Mucosa of stomach (tissue), 1 donor: ENCODE results near the gene MYO3B.
"Not testable (repeated sequence)": the region's sequence is repeated elsewhere in the genome, so short reads cannot be mapped to it uniquely, and the experiment has no call there.

Experiments used
- H3K27me3 ChIP-seq: one replicate; pipeline ENCODE4 v1.7.0; 2013; ENCODE audit warnings: mild to moderate bottlenecking, low read length; ENCODE audit not compliant: control insufficient read depth, insufficient read depth
- H3K36me3 ChIP-seq: one replicate; pipeline ENCODE4 v1.7.0; 2013; ENCODE audit warnings: low read length; ENCODE audit not compliant: control insufficient read depth, insufficient read depth
- H3K4me1 ChIP-seq: one replicate; pipeline ENCODE4 v1.7.0; 2013; ENCODE audit warnings: mild to moderate bottlenecking, low read length; ENCODE audit not compliant: control insufficient read depth, insufficient read depth
- H3K4me3 ChIP-seq: one replicate; pipeline ENCODE4 v1.7.0; 2013; ENCODE audit warnings: low read length
- H3K9ac ChIP-seq: one replicate; pipeline ENCODE4 v1.7.0; 2013; ENCODE audit warnings: mild to moderate bottlenecking, low read length, moderate library complexity
- H3K9me3 ChIP-seq: one replicate; pipeline ENCODE4 v1.7.0; 2013; ENCODE audit warnings: mild to moderate bottlenecking, low read length, moderate library complexity; ENCODE audit not compliant: control insufficient read depth
- donor health status: Pancreatic carcinoma.

The MYO3B gene

DNA sequence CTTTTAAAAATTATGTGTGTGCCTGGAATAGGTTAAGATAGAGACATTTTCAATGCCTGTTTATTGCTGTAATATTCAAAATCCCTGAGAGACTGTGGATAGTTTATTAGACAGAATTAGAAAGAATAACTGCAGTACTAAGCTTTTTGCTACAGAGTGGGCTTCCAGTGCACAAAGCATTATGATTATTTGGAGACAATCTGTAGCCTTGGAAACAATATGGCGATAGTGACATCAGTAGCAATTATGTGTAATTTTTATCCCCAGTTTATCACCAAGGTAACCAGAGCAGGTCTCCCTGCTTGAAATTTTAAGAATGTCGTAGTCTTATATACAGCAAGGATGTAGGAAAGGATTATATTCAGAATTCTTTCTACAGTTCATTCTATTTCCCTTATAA is 100.0 kb downstream of the MYO3B start:
- no peak overlapping the region for H3K9ac ChIP-seq
- H3K9me3 ChIP-seq, result no peaks in the 10 kb centered on the region
- no peak overlapping the region for H3K4me3 ChIP-seq
- H3K4me1 ChIP-seq, result no peaks in the 10 kb centered on the region
- H3K27me3 ChIP-seq, result no peaks in the 10 kb centered on the region
- no peaks in the 10 kb centered on the region for H3K36me3 ChIP-seq

DNA sequence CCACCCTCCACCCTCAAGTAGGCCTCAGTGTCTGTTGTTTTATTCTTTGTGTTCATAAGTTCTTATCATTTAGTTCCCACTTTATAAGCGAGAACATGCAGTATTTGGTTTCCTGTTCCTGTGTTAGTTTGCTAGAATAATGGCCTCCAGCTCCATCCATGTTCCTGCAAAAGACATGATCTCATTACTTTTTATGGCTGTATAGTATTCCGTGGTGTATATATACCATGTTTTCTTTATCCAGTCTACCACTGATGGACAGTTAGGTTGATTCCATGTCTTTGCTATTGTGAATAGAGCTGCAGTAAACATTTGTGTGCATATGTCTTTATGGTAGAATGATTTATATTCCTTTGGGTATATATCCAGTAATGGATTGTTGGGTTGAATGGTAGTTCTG is 101.7 kb downstream of the MYO3B start:
- not testable (repeated sequence) for H3K36me3 ChIP-seq, H3K9ac ChIP-seq

DNA sequence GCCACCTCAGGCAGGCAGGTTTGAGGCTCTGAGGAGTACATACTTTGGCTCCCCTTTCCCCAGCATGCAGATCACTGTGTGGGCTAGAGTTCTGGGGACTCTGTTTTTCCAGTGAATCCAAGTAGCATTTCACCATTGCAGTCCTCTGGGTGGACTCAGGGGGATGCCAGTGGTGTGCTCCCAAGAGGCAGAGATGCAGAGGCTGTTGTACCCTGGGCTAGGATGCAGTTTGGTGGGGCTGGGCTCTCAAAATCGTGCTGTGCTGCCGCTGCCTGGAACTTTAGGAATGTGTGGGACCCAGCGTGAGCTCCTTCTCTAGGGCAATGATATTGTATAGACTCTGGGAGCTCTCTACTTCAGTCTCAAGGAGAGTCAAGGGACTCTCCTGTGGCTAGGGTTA is 104.9 kb downstream of the MYO3B start:
- no peak overlapping the region for H3K9ac ChIP-seq
- no peaks in the 10 kb centered on the region for H3K36me3 ChIP-seq
- H3K9me3 ChIP-seq, result no peaks in the 10 kb centered on the region
- H3K4me1 ChIP-seq, result no peaks in the 10 kb centered on the region
- no peak overlapping the region for H3K4me3 ChIP-seq
- H3K27me3 ChIP-seq, result no peaks in the 10 kb centered on the region

More for the DNA sequence above, 101.7 kb downstream of the MYO3B start:
- not testable (repeated sequence) for H3K4me3 ChIP-seq, H3K27me3 ChIP-seq, H3K4me1 ChIP-seq, H3K9me3 ChIP-seq

DNA sequence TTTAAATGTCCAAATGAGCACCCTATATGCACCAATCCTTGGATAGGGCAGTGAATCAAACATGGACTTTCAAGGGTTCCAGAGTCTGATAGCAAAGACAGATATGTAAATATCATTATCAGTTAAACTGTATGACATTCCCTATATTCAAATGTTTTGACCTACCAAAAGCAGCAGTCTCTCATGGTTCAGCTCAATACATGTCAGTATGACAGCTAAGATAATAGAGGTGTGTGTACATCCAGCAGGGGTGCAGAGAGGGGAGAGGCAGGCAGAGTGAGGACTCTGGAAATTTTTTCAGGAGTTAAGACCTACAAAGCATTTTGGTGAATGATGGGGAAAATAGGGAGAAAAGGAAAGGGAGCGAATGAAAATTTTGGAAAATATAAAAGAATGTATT is 106.3 kb downstream of the MYO3B start:
- H3K4me1 ChIP-seq, result no peaks in the 10 kb centered on the region
- no peaks in the 10 kb centered on the region for H3K9me3 ChIP-seq
- H3K36me3 ChIP-seq, result no peaks in the 10 kb centered on the region
- H3K4me3 ChIP-seq, result no peak overlapping the region
- no peaks in the 10 kb centered on the region for H3K27me3 ChIP-seq
- H3K9ac ChIP-seq, result no peak overlapping the region

DNA sequence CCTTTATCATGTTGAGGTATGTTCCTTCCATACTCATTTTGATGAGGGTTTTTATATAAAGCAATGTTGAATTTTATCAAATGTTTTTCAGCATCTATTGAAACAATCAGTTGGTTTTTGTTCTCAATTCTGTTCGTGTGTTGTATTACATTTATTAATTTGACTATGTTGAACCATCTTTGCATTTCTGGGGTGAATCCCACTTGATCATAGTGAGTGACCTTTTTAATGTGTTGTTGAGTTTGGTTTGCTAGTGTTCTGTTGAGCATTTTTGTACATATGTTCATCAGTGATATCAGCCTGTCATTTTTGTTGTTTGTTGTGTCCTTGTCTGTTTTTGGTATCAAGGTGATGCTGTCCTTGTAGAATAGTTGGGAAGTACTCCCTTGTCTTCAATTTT is 110.9 kb downstream of the MYO3B start:
- Histone ChIP-seq H3K36me3 (no peaks in the 10 kb centered on the region), H3K4me1 (no peaks in the 10 kb centered on the region), H3K27me3 (no peaks in the 10 kb centered on the region), H3K9ac (no peak overlapping the region), H3K4me3 (no peak overlapping the region), H3K9me3 (no peaks in the 10 kb centered on the region)

DNA sequence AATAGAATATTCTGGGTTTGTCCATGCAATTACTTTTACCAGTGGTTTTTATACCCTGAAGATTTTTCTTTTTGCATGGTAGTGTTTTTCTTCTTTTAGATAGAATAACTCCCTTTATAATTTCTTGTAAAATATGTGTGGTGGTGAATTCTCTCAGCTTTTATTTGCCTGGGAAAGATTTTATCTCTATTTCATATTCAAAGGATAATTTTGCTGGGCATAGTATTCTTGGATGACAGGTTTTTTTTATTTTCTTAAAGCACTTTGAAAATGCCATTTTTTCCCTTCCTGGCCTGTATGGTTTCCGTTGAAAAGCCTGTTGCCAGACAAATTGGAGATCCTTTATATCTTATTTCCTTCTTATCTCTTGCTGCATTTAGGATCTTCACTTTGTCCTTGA is 113.5 kb downstream of the MYO3B start:
- Histone ChIP-seq H3K36me3 (no peaks in the 10 kb centered on the region), H3K9me3 (no peaks in the 10 kb centered on the region), H3K4me3 (no peak overlapping the region), H3K9ac (no peak overlapping the region), H3K27me3 (no peaks in the 10 kb centered on the region), H3K4me1 (no peaks in the 10 kb centered on the region)

DNA sequence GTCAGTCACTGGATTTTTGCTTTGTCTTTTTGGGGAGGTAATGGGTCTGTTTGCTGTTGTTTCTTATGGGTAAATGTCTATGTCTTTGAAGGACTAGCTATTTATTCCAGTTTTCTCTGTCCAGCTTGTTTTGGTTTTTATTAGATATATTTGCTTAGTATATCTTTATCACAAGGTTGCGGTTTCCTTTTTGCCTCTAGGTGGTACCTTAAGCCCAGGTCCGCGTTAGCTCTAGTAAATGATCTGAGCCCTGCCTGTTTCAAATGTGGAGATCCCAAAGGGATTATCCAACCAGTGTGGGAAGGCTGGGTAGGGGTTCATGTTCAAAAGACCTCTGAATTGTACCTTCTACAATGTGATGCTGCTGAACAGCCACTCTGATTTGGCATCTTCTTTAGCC is 114.5 kb downstream of the MYO3B start:
- H3K4me3 ChIP-seq, result no peak overlapping the region
- no peak overlapping the region for H3K9ac ChIP-seq

DNA sequence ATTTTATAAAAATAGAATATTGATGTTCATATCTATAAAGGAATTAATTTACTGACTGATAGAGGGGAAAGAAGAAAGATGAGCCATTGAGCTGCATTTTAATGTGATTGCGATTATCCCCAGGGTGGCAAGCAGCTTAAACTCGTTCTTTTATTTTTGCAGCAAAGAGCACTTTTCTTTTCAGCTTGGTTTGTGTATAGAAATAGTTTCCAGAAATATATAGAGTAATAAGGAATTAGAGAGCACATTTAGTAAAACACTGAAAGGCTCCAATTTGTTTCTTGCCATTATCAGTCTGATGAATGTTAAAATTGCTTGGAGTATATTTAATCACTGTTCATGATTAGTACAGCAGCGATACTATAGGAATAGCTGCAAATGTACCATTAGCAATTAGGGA is 119.5 kb downstream of the MYO3B start:
- Histone ChIP-seq H3K4me3 (no peak overlapping the region), H3K9ac (no peak overlapping the region), H3K4me1 (no peaks in the 10 kb centered on the region), H3K9me3 (no peaks in the 10 kb centered on the region), H3K36me3 (no peaks in the 10 kb centered on the region), H3K27me3 (no peaks in the 10 kb centered on the region)

More for the DNA sequence above, 114.5 kb downstream of the MYO3B start:
- Histone ChIP-seq H3K4me1 (no peaks in the 10 kb centered on the region), H3K36me3 (no peaks in the 10 kb centered on the region), H3K27me3 (no peaks in the 10 kb centered on the region), H3K9me3 (no peaks in the 10 kb centered on the region)

DNA sequence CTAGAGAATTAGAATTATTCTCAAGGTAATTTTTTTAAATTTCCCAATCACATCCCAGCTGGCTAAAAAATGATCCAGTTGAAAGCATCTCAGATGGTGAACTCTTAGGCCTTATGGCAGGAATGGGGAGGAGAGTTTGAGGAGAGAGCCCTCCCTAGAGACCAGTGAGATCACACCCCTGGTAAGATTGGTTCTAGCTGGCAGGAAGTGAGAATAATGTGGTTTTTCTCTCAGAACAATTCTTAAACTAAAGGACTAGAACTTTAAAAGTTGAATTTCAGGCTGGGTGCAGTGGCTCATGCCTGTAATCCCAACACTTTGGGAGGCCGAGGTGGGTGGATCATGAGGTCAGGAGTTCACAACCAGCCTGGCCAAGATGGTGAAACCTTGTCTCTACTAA is 120.2 kb downstream of the MYO3B start:
- H3K9me3 ChIP-seq, result no peaks in the 10 kb centered on the region
- no peaks in the 10 kb centered on the region for H3K4me1 ChIP-seq
- no peak overlapping the region for H3K4me3 ChIP-seq
- no peaks in the 10 kb centered on the region for H3K36me3 ChIP-seq
- no peaks in the 10 kb centered on the region for H3K27me3 ChIP-seq
- H3K9ac ChIP-seq, result no peak overlapping the region

DNA sequence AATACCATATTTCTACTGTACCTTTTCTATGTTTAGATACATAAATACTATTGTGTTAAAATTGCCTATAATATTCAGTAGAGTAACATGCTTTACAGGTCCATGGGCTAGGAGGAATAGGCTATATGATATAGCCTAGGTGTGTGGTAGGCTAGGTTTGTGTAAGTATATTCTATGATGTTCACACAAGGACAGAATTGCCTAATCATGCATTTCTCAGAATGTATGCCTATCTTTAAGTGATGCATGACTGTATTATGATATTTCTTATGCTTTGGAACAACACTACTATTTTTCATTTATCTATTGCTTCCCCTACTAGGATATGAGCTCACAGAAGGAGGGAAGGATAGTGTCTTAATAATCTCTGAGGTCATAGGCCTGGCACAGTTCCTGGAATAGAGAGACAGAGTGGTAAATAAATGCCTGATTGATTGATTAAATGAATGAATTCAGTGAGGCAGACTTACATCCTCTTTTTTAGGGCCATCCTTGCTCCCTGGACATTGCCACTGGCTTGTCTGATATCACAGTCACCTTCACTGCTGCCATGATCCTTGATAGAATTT is 121.0 kb downstream of the MYO3B start:
- Histone ChIP-seq H3K9me3 (no peaks in the 10 kb centered on the region), H3K4me1 (no peaks in the 10 kb centered on the region), H3K36me3 (no peaks in the 10 kb centered on the region), H3K4me3 (no peak overlapping the region), H3K27me3 (no peaks in the 10 kb centered on the region), H3K9ac (no peak overlapping the region)

DNA sequence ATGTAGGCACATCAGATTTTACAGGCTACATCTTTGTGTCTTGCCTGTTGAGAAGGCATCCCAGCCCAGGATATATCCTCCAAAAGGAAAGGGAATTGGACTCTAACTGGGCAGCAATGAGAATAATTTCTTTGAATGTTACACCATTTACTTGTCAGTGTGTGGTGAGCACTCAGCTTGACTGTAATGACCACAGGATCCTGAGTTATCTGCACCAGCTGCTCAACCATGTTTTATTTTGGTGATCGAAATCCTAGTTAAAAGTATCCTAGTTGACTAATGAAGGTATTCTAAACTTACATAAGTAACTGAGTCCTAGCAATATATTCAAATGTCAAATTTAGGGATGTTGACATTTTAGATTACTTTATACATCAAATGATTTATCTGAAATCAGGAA is 123.0 kb downstream of the MYO3B start:
- no peaks in the 10 kb centered on the region for H3K4me1 ChIP-seq
- H3K27me3 ChIP-seq, result no peaks in the 10 kb centered on the region
- no peaks in the 10 kb centered on the region for H3K9me3 ChIP-seq
- no peaks in the 10 kb centered on the region for H3K36me3 ChIP-seq
- no peak overlapping the region for H3K9ac ChIP-seq
- no peak overlapping the region for H3K4me3 ChIP-seq

DNA sequence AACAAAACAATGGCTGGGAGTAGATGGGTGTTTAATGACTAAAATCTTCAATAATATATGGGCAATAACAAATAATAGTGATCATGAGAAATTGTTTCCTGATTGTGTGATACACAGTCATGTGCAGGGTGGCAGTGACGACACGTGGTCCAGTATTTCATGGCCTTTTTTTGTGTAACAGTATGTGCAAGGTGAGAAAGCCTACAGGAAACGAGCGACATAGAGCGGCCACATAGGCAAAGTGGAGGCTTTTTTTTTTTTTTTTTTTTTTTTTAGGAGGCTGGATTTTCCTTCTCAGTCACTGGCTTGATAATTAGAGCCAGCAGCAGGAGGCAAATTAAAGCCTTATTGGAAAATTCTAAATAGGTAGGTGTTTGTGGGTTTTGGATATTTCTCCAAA is 123.7 kb downstream of the MYO3B start:
- no peaks in the 10 kb centered on the region for H3K9me3 ChIP-seq
- H3K9ac ChIP-seq, result no peak overlapping the region
- H3K4me1 ChIP-seq, result no peaks in the 10 kb centered on the region
- H3K4me3 ChIP-seq, result no peak overlapping the region
- no peaks in the 10 kb centered on the region for H3K36me3 ChIP-seq
- H3K27me3 ChIP-seq, result no peaks in the 10 kb centered on the region

DNA sequence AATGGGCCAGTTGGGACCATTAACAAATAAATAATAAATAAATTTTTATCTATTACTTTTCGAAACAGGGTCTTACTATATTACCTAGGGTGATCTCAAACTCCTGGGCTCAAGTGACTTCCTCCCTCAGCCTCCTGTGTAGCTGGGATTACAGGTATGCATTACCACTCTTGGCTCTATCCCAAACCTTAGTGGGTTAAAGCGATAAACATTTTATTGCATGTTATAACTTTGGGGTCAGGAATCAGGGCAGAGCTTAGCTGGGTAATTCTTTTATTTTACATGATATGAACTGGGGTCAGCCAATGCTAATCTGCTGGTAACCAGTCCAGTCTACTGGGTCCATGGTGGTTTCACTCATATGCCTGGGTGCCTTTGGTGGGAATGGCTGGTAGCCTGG is 127.8 kb downstream of the MYO3B start:
- Histone ChIP-seq H3K4me3 (no peak overlapping the region), H3K4me1 (peaks cover 11% of the 10 kb centered on the region), H3K9me3 (no peaks in the 10 kb centered on the region), H3K27me3 (no peaks in the 10 kb centered on the region), H3K9ac (no peak overlapping the region), H3K36me3 (no peaks in the 10 kb centered on the region)
